Spleen (tissue), 11 donors: ENCODE data around the gene IMPDH2. TPM values are rescaled to one million over a fixed set of nuclear protein-coding genes. Genes with fewer than 3 reads are reported as not detected.
A peak's percentile ranks its signal among the peaks of the same experiment; 100 is the strongest.

Experiments
- DNase-seq: peaks from one replicate; pipeline ENCODE4 v3.0.0-alpha.2; 2020
- H3K27ac ChIP-seq, 8 donors: fragments of 200-600 bp; sonication (generic) in 7 of 8; 1 replicate in 4 of 8; 2 replicates in 4 of 8; pipeline versions ENCODE4 v1.5.0 to v1.8.0; 2016 to 2021; ENCODE audit warnings: inconsistent platforms in 4 of 8, mild to moderate bottlenecking in 4 of 8, moderate library complexity in 1 of 8
- H3K27me3 ChIP-seq, 7 donors: fragments of 200-600 bp; sonication (generic) in 6 of 7; replicated peaks in 1 of 7; 1 replicate in 4 of 7; 2 replicates in 3 of 7; pipeline versions ENCODE4 v1.5.0 to v1.8.0; 2016 to 2021; ENCODE audit warnings: inconsistent platforms in 3 of 7, mild to moderate bottlenecking in 1 of 7
- H3K36me3 ChIP-seq, 6 donors: fragments of 200-600 bp; sonication (generic) in 5 of 6; 1 replicate in 4 of 6; 2 replicates in 2 of 6; pipeline versions ENCODE4 v1.5.0 to v1.8.0; 2016 to 2021; ENCODE audit warnings: inconsistent platforms in 2 of 6
- H3K4me1 ChIP-seq, 6 donors: fragments of 200-600 bp; sonication (generic) in 5 of 6; 1 replicate in 3 of 6; 2 replicates in 3 of 6; pipeline versions ENCODE4 v1.5.0 to v1.8.0; 2016 to 2021; ENCODE audit warnings: inconsistent platforms in 3 of 6
- H3K4me3 ChIP-seq, 8 donors: fragments of 200-600 bp; sonication (generic) in 7 of 8; 1 replicate in 4 of 8; 2 replicates in 4 of 8; pipeline versions ENCODE4 v1.5.0 to v1.8.0; 2016 to 2021; ENCODE audit warnings: inconsistent platforms in 4 of 8, mild to moderate bottlenecking in 4 of 8, moderate library complexity in 2 of 8
- H3K9me3 ChIP-seq, 8 donors: fragments of 200-600 bp; sonication (generic) in 7 of 8; 1 replicate in 4 of 8; 2 replicates in 4 of 8; pipeline versions ENCODE4 v1.5.0 to v1.8.0; 2016 to 2021; ENCODE audit warnings: inconsistent platforms in 4 of 8
- POLR2A ChIP-seq, 3 donors: fragments of 450-650 bp; IDR thresholded peaks; one replicate each; pipeline ENCODE4 v1.5.1; 2017; ENCODE audit warnings: antibody characterized with exemption in 3 of 3, mild to moderate bottlenecking in 1 of 3
- POLR2AphosphoS5 ChIP-seq, 3 donors: sonication (generic); formaldehyde crosslinking; IDR thresholded peaks; one replicate each; pipeline ENCODE4 v1.5.1; 2017; ENCODE audit warnings: antibody characterized with exemption in 3 of 3
- WGBS, 5 donors: extraction: QIAGEN DNeasy Blood & Tissue Kit in 3 of 5; methylation state at CpG; one replicate each; pipeline versions ENCODE4 v1.1.5 to v1.1.7; 2013 to 2018; 5-methylcytosine and 5-hydroxymethylcytosine counted together
- intact Hi-C: fragments of 100-400 bp; cut with DNase I; formaldehyde crosslinking; loops from one replicate; pipeline ENCODE4 v1.15.0; 2023; ENCODE audit warnings: low total_unique reads
- polyA plus RNA-seq, 3 donors: library from polyadenylated mRNA; stranded (reverse); fragments of 200-250 nt; gene quantifications; one replicate each; pipeline ENCODE4 v1.2.1, GENCODE V29; 2013
- total RNA-seq, 7 donors: library from RNA; depleted of rRNA in 3 of 7; stranded (reverse); fragments of >200 nt in 3 of 7; fragmentation: NEBNext Ultra II Directional in 4 of 7; extraction: Animal tissue kit (Norgen Biotek cat#: 25700) in 4 of 7; gene quantifications; one replicate each; pipeline versions ENCODE4 v1.1.0 to v1.2.1, GENCODE V29; 2016 to 2021
- TF ChIP-seq, protein P1 (sequence below), 11 experiments: fragments of 200-600 bp in 7 of 11; fragments of 450-650 bp in 4 of 11; sonication (generic) in 4 of 11; IDR thresholded peaks in 8 of 11; conservative IDR thresholded peaks in 3 of 11; 1 replicate in 7 of 11; 2 replicates in 4 of 11; pipeline versions ENCODE4 v1.4.0 to v1.8.0; 2016 to 2021; ENCODE audit warnings: antibody characterized with exemption in 11 of 11, inconsistent platforms in 4 of 11, mild to moderate bottlenecking in 1 of 11
- donor health status: healthy with polysubstance abuse.
- donor health status: DM: no; HTN: no; CAD: no; lungs with moderate emphysema.
- donor health status: DM: no; HTN: no; CAD: no.
- donor health status: Bipolar disorder and iron deficiency.
- donor health status: healthy.
- donor health status: DM: no; HTN: no; CAD: no.
- donor health status: DM: yes; HTN: yes; CAD: no.

IMPDH2 gene
- total and polyA plus RNA-seq, 10 donors: 84.4 to 127 (median 95.4) TPM

GRCh38 chr3:49021213-49021812, 7.9 kb downstream of the IMPDH2 start:
- TF ChIP-seq POLR2A (IDR thresholded peaks at IDR 0.05) (peak; percentile 90 to 99 (median 92)), POLR2AphosphoS5 (IDR thresholded peaks at IDR 0.05) (peak; percentile 95 to 100 (median 99))
- TF ChIP-seq, protein P1, sequence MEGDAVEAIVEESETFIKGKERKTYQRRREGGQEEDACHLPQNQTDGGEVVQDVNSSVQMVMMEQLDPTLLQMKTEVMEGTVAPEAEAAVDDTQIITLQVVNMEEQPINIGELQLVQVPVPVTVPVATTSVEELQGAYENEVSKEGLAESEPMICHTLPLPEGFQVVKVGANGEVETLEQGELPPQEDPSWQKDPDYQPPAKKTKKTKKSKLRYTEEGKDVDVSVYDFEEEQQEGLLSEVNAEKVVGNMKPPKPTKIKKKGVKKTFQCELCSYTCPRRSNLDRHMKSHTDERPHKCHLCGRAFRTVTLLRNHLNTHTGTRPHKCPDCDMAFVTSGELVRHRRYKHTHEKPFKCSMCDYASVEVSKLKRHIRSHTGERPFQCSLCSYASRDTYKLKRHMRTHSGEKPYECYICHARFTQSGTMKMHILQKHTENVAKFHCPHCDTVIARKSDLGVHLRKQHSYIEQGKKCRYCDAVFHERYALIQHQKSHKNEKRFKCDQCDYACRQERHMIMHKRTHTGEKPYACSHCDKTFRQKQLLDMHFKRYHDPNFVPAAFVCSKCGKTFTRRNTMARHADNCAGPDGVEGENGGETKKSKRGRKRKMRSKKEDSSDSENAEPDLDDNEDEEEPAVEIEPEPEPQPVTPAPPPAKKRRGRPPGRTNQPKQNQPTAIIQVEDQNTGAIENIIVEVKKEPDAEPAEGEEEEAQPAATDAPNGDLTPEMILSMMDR (IDR thresholded peaks at IDR 0.05 in 8 of 11, conservative IDR thresholded peaks at IDR 0.05 in 3 of 11): no peak
- H3K9me3 ChIP-seq: no peaks in the 10 kb centered on the region
- WGBS, 5 donors: 0 to 2% (median 0%) methylated on average over 12 to 60 of the region's 60 CpGs
- no peaks in the 10 kb centered on the region for H3K27me3 ChIP-seq
- peaks cover 0 to 45% (median 33%) of the 10 kb centered on the region in 6 donors for H3K36me3 ChIP-seq
- intact Hi-C loops: loop anchor here (10.0 kb wide), 1 partner anchor 83 kb away; the partner anchor contains the start of gene QARS1
- peaks cover 32 to 90% (median 68%) of the 10 kb centered on the region in 6 donors for H3K4me1 ChIP-seq
- peak overlapping the region; percentile 98 to 100 (median 100) for H3K27ac ChIP-seq
- H3K4me3 ChIP-seq: peak overlapping the region; percentile 67 to 96 (median 88)
- DNase-seq: peak; percentile 100

- Histone ChIP-seq H3K27me3 (no peaks in the 10 kb centered on the region), H3K4me3 (peak overlapping the region; percentile 67 to 96 (median 88)), H3K27ac (peak overlapping the region; percentile 98 to 100 (median 100)), H3K36me3 (peaks cover 0 to 45% (median 32%) of the 10 kb centered on the region in 6 donors), H3K4me1 (peaks cover 32 to 83% (median 64%) of the 10 kb centered on the region in 6 donors), H3K9me3 (no peaks in the 10 kb centered on the region)
- TF ChIP-seq POLR2AphosphoS5 (IDR thresholded peaks at IDR 0.05) (no peak), POLR2A (IDR thresholded peaks at IDR 0.05) (no peak)
- TF ChIP-seq, protein P1 (IDR thresholded peaks at IDR 0.05 in 8 of 11, conservative IDR thresholded peaks at IDR 0.05 in 3 of 11): no peak
- DNase-seq: peak; percentile 95
- intact Hi-C loops: loop anchor here (10.0 kb wide), 1 partner anchor 84 kb away; the partner anchor contains the start of gene QARS1
- WGBS, 5 donors: 0 to 2% (median 1%) methylated on average over 8 to 51 of the region's 51 CpGs
Measured at GRCh38 chr3:49020330-49021212, 8.6 kb downstream of the IMPDH2 start.

- intact Hi-C loops: loop anchor here (10.0 kb wide), 1 partner anchor 85 kb away; the partner anchor contains the start of gene QARS1
- peak; percentile 78 for DNase-seq
- WGBS, 5 donors: 20 to 37% (median 20%) methylated on average over 12 of the region's 12 CpGs
- H3K4me3 ChIP-seq: peak overlapping the region; percentile 67 to 96 (median 88)
- H3K27ac ChIP-seq: peak overlapping the region; percentile 98 to 100 (median 100)
- H3K36me3 ChIP-seq: peaks cover 0 to 45% (median 32%) of the 10 kb centered on the region in 6 donors
- no peaks in the 10 kb centered on the region for H3K9me3 ChIP-seq
- peaks cover 32 to 76% (median 57%) of the 10 kb centered on the region in 6 donors for H3K4me1 ChIP-seq
- no peak for TF ChIP-seq POLR2A (IDR thresholded peaks at IDR 0.05)
- no peak for TF ChIP-seq POLR2AphosphoS5 (IDR thresholded peaks at IDR 0.05)
- TF ChIP-seq, protein P1 (IDR thresholded peaks at IDR 0.05 in 8 of 11, conservative IDR thresholded peaks at IDR 0.05 in 3 of 11): no peak
- no peaks in the 10 kb centered on the region for H3K27me3 ChIP-seq
Measured at GRCh38 chr3:49019941-49020329, 9.3 kb downstream of the IMPDH2 start.
